Spleen (tissue), 11 donors: ENCODE results near the gene LRRN4. TPM values are rescaled to one million over a fixed set of nuclear protein-coding genes. Genes with fewer than 3 reads are reported as not detected.

ENCODE experiments used
- DNase-seq: peaks from one replicate; pipeline ENCODE4 v3.0.0-alpha.2; 2020
- H3K27ac ChIP-seq, 8 donors: fragments of 200-600 bp; sonication (generic) in 7 of 8; 1 replicate in 4 of 8; 2 replicates in 4 of 8; pipeline versions ENCODE4 v1.5.0 to v1.8.0; 2016 to 2021; ENCODE audit warnings: inconsistent platforms in 4 of 8, mild to moderate bottlenecking in 4 of 8, moderate library complexity in 1 of 8
- H3K27me3 ChIP-seq, 7 donors: fragments of 200-600 bp; sonication (generic) in 6 of 7; replicated peaks in 1 of 7; 1 replicate in 4 of 7; 2 replicates in 3 of 7; pipeline versions ENCODE4 v1.5.0 to v1.8.0; 2016 to 2021; ENCODE audit warnings: inconsistent platforms in 3 of 7, mild to moderate bottlenecking in 1 of 7
- H3K36me3 ChIP-seq, 6 donors: fragments of 200-600 bp; sonication (generic) in 5 of 6; 1 replicate in 4 of 6; 2 replicates in 2 of 6; pipeline versions ENCODE4 v1.5.0 to v1.8.0; 2016 to 2021; ENCODE audit warnings: inconsistent platforms in 2 of 6
- H3K4me1 ChIP-seq, 6 donors: fragments of 200-600 bp; sonication (generic) in 5 of 6; 1 replicate in 3 of 6; 2 replicates in 3 of 6; pipeline versions ENCODE4 v1.5.0 to v1.8.0; 2016 to 2021; ENCODE audit warnings: inconsistent platforms in 3 of 6
- H3K4me3 ChIP-seq, 8 donors: fragments of 200-600 bp; sonication (generic) in 7 of 8; 1 replicate in 4 of 8; 2 replicates in 4 of 8; pipeline versions ENCODE4 v1.5.0 to v1.8.0; 2016 to 2021; ENCODE audit warnings: inconsistent platforms in 4 of 8, mild to moderate bottlenecking in 4 of 8, moderate library complexity in 2 of 8
- H3K9me3 ChIP-seq, 8 donors: fragments of 200-600 bp; sonication (generic) in 7 of 8; 1 replicate in 4 of 8; 2 replicates in 4 of 8; pipeline versions ENCODE4 v1.5.0 to v1.8.0; 2016 to 2021; ENCODE audit warnings: inconsistent platforms in 4 of 8
- POLR2A ChIP-seq, 3 donors: fragments of 450-650 bp; IDR thresholded peaks; one replicate each; pipeline ENCODE4 v1.5.1; 2017; ENCODE audit warnings: antibody characterized with exemption in 3 of 3, mild to moderate bottlenecking in 1 of 3
- POLR2AphosphoS5 ChIP-seq, 3 donors: sonication (generic); formaldehyde crosslinking; IDR thresholded peaks; one replicate each; pipeline ENCODE4 v1.5.1; 2017; ENCODE audit warnings: antibody characterized with exemption in 3 of 3
- WGBS, 5 donors: extraction: QIAGEN DNeasy Blood & Tissue Kit in 3 of 5; methylation state at CpG; one replicate each; pipeline versions ENCODE4 v1.1.5 to v1.1.7; 2013 to 2018; 5-methylcytosine and 5-hydroxymethylcytosine counted together
- intact Hi-C: fragments of 100-400 bp; cut with DNase I; formaldehyde crosslinking; loops from one replicate; pipeline ENCODE4 v1.15.0; 2023; ENCODE audit warnings: low total_unique reads
- polyA plus RNA-seq, 3 donors: library from polyadenylated mRNA; stranded (reverse); fragments of 200-250 nt; gene quantifications; one replicate each; pipeline ENCODE4 v1.2.1, GENCODE V29; 2013
- total RNA-seq, 7 donors: library from RNA; depleted of rRNA in 3 of 7; stranded (reverse); fragments of >200 nt in 3 of 7; fragmentation: NEBNext Ultra II Directional in 4 of 7; extraction: Animal tissue kit (Norgen Biotek cat#: 25700) in 4 of 7; gene quantifications; one replicate each; pipeline versions ENCODE4 v1.1.0 to v1.2.1, GENCODE V29; 2016 to 2021
- TF ChIP-seq, protein P1 (sequence below), 11 experiments: fragments of 200-600 bp in 7 of 11; fragments of 450-650 bp in 4 of 11; sonication (generic) in 4 of 11; IDR thresholded peaks in 8 of 11; conservative IDR thresholded peaks in 3 of 11; 1 replicate in 7 of 11; 2 replicates in 4 of 11; pipeline versions ENCODE4 v1.4.0 to v1.8.0; 2016 to 2021; ENCODE audit warnings: antibody characterized with exemption in 11 of 11, inconsistent platforms in 4 of 11, mild to moderate bottlenecking in 1 of 11
- donor health status: healthy with polysubstance abuse.
- donor health status: DM: no; HTN: no; CAD: no; lungs with moderate emphysema.
- donor health status: DM: no; HTN: no; CAD: no.
- donor health status: Bipolar disorder and iron deficiency.
- donor health status: healthy.
- donor health status: DM: no; HTN: no; CAD: no.
- donor health status: DM: yes; HTN: yes; CAD: no.

LRRN4 gene
- total and polyA plus RNA-seq, 10 donors = 0.13 to 0.18 TPM; not detected in 8

- no peak for DNase-seq
- no peak for TF ChIP-seq POLR2A (IDR thresholded peaks at IDR 0.05)
- TF ChIP-seq POLR2AphosphoS5 (IDR thresholded peaks at IDR 0.05) = no peak
- TF ChIP-seq, protein P1, sequence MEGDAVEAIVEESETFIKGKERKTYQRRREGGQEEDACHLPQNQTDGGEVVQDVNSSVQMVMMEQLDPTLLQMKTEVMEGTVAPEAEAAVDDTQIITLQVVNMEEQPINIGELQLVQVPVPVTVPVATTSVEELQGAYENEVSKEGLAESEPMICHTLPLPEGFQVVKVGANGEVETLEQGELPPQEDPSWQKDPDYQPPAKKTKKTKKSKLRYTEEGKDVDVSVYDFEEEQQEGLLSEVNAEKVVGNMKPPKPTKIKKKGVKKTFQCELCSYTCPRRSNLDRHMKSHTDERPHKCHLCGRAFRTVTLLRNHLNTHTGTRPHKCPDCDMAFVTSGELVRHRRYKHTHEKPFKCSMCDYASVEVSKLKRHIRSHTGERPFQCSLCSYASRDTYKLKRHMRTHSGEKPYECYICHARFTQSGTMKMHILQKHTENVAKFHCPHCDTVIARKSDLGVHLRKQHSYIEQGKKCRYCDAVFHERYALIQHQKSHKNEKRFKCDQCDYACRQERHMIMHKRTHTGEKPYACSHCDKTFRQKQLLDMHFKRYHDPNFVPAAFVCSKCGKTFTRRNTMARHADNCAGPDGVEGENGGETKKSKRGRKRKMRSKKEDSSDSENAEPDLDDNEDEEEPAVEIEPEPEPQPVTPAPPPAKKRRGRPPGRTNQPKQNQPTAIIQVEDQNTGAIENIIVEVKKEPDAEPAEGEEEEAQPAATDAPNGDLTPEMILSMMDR (IDR thresholded peaks at IDR 0.05 in 8 of 11, conservative IDR thresholded peaks at IDR 0.05 in 3 of 11) = no peak
- Histone ChIP-seq H3K4me1 (peaks cover 0 to 9% (median 0%) of the 10 kb centered on the region in 6 donors), H3K36me3 (peaks cover 0 to 78% (median 14%) of the 10 kb centered on the region in 6 donors), H3K27me3 (no peaks in the 10 kb centered on the region), H3K4me3 (no peak overlapping the region), H3K9me3 (no peaks in the 10 kb centered on the region), H3K27ac (no peak overlapping the region)
- intact Hi-C loops = no loop called here
- 95 to 99% (median 95%) methylated on average over 7 of the region's 7 CpGs for WGBS, 5 donors
Measured at GRCh38 chr20:6017880-6018279, 36.0 kb downstream of the LRRN4 start.

DNA sequence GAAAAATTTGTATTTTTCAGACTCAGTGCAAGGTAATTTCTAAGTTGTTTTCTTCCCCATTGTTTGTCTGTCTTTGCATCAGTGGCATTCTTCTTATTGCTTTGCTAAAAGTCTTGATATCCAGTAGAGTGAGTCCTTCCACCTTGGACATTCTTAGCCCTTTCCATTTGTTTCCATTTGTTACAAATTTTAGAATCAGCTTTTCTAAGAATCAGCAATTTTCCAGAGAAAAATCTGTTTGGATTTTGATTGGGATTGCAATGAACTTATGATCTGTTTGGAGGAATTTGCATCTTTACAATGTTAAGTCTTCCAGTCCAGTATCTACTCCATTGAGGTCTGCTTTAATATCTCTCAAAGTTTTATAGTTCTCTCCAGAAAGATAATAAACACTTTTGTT, 36.4 kb downstream of the LRRN4 start:
- H3K4me1 ChIP-seq = peaks cover 0 to 9% (median 0%) of the 10 kb centered on the region in 6 donors
- TF ChIP-seq POLR2A (IDR thresholded peaks at IDR 0.05) = no peak
- TF ChIP-seq, protein P1 (IDR thresholded peaks at IDR 0.05 in 8 of 11, conservative IDR thresholded peaks at IDR 0.05 in 3 of 11) = no peak
- no peak for TF ChIP-seq POLR2AphosphoS5 (IDR thresholded peaks at IDR 0.05)
- H3K27ac ChIP-seq = no peak overlapping the region
- no peak for DNase-seq
- H3K36me3 ChIP-seq = peaks cover 0 to 79% (median 17%) of the 10 kb centered on the region in 6 donors
- no peaks in the 10 kb centered on the region for H3K27me3 ChIP-seq
- no peaks in the 10 kb centered on the region for H3K9me3 ChIP-seq
- no peak overlapping the region for H3K4me3 ChIP-seq
- intact Hi-C loops = no loop called here

DNA sequence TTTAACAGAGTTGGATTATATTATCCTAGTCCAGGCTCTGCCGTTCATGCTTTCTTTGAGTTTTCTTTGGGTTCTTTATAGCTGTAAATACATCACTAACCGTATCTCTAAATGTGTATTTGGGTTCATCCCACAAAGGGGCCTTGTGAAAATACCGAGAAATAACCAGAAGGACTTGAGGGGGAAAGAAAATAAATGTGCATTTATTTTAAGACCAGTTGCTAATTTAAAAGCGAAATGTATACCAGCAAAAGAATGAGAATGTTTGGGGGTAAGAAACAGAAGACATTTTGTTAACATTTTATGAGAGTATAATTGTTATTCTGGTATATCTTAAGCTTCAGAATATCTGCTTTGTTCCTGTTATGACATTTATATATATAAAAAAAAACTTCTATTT, 38.9 kb downstream of the LRRN4 start:
- intact Hi-C loops = no loop called here
- TF ChIP-seq POLR2AphosphoS5 (IDR thresholded peaks at IDR 0.05) = no peak
- TF ChIP-seq POLR2A (IDR thresholded peaks at IDR 0.05) = no peak
- TF ChIP-seq, protein P1 (IDR thresholded peaks at IDR 0.05 in 8 of 11, conservative IDR thresholded peaks at IDR 0.05 in 3 of 11) = no peak

GRCh38 chr20:6014017-6014416, 39.8 kb downstream of the LRRN4 start:
- no peaks in the 10 kb centered on the region for H3K27me3 ChIP-seq
- TF ChIP-seq POLR2A (IDR thresholded peaks at IDR 0.05) (no peak), POLR2AphosphoS5 (IDR thresholded peaks at IDR 0.05) (no peak)
- TF ChIP-seq, protein P1 (IDR thresholded peaks at IDR 0.05 in 8 of 11, conservative IDR thresholded peaks at IDR 0.05 in 3 of 11) = no peak
- no peak overlapping the region for H3K4me3 ChIP-seq
- peaks cover 0 to 89% (median 33%) of the 10 kb centered on the region in 6 donors for H3K36me3 ChIP-seq
- 77 to 88% (median 85%) methylated on average over 3 of the region's 3 CpGs for WGBS, 5 donors
- no peak overlapping the region for H3K27ac ChIP-seq
- DNase-seq = no peak
- peaks cover 0 to 33% (median 10%) of the 10 kb centered on the region in 6 donors for H3K4me1 ChIP-seq
- intact Hi-C loops = no loop called here
- H3K9me3 ChIP-seq = no peaks in the 10 kb centered on the region

More for the DNA sequence above, 38.9 kb downstream of the LRRN4 start:
- H3K4me1 ChIP-seq = peaks cover 0 to 23% (median 5%) of the 10 kb centered on the region in 6 donors
- DNase-seq = no peak
- H3K27me3 ChIP-seq = no peaks in the 10 kb centered on the region
- H3K4me3 ChIP-seq = no peak overlapping the region
- WGBS, 5 donors = 92 to 98% (median 95%) methylated on average over 4 of the region's 4 CpGs
- H3K36me3 ChIP-seq = peaks cover 0 to 85% (median 33%) of the 10 kb centered on the region in 6 donors
- no peak overlapping the region for H3K27ac ChIP-seq
- no peaks in the 10 kb centered on the region for H3K9me3 ChIP-seq
